ENCODE results near the gene PRR33. TPM values are rescaled to one million over a fixed set of nuclear protein-coding genes. Genes with fewer than 3 reads are reported as not detected.

Gene PRR33
- total RNA-seq, 6 experiments from 2014 or later, result not detected

- H3K4me1 ChIP-seq, result peaks cover 0 to 4% (median 0%) of the 10 kb centered on the region in 4 donors
- H3K4me3 ChIP-seq, result no peak overlapping the region
- no peaks in the 10 kb centered on the region for H3K36me3 ChIP-seq
- WGBS (ENCODE audit: insufficient coverage, low coverage, low lambda C conversion rate, missing lambda C conversion rate), result 82% methylated on average over 1 of the region's 1 CpG
- no peak for TF ChIP-seq POLR2A (IDR thresholded peaks at IDR 0.05)
- no peak for TF ChIP-seq CTCF (IDR thresholded peaks at IDR 0.05)
- no peaks in the 10 kb centered on the region for H3K9me3 ChIP-seq
- intact Hi-C loops (cut with DNase I), result no loop called here
- no peaks in the 10 kb centered on the region for H3K27me3 ChIP-seq
- ATAC-seq (no peak), DNase-seq (no peak)
- peak overlapping the region in 2 of 3 donors; percentile 51 to 53 for H3K27ac ChIP-seq
Observed at GRCh38 chr11:1845095-1845429, 46.6 kb downstream of the PRR33 start.

- Histone ChIP-seq H3K27me3 (no peaks in the 10 kb centered on the region), H3K27ac (peak overlapping the region; percentile 40 to 53 (median 51)), H3K9me3 (no peaks in the 10 kb centered on the region), H3K36me3 (no peaks in the 10 kb centered on the region), H3K4me1 (peaks cover 0 to 4% (median 0%) of the 10 kb centered on the region in 4 donors), H3K4me3 (no peak overlapping the region)
- intact Hi-C loops (cut with DNase I), result no loop called here
- TF ChIP-seq POLR2A (IDR thresholded peaks at IDR 0.05) (no peak), CTCF (IDR thresholded peaks at IDR 0.05) (no peak)
- 42% methylated on average over 13 of the region's 23 CpGs for WGBS (ENCODE audit: insufficient coverage, low coverage, low lambda C conversion rate, missing lambda C conversion rate)
- ATAC-seq, result peak; percentile 56 to 72 (median 64)
- DNase-seq, result peak in 2 of 3 donors; percentile 72 to 85
Observed at GRCh38 chr11:1844221-1845094, 47.2 kb downstream of the PRR33 start.

GRCh38 chr11:1843796-1844195, 47.9 kb downstream of the PRR33 start:
- Histone ChIP-seq H3K4me3 (no peak overlapping the region), H3K27ac (peak overlapping the region in 2 of 3 donors; percentile 40 to 53)
- no peak for DNase-seq

GRCh38 chr11:1843098-1843473, 48.6 kb downstream of the PRR33 start:
- WGBS (ENCODE audit: insufficient coverage, low coverage, low lambda C conversion rate, missing lambda C conversion rate), result 58% methylated on average over 8 of the region's 11 CpGs
- Histone ChIP-seq H3K27ac (peak overlapping the region in 2 of 3 donors; percentile 26 to 33), H3K36me3 (no peaks in the 10 kb centered on the region), H3K27me3 (no peaks in the 10 kb centered on the region), H3K4me1 (peaks cover 0 to 4% (median 0%) of the 10 kb centered on the region in 4 donors), H3K4me3 (no peak overlapping the region), H3K9me3 (no peaks in the 10 kb centered on the region)
- DNase-seq (no peak), ATAC-seq (no peak)
- intact Hi-C loops (cut with DNase I), result no loop called here
- no peak for TF ChIP-seq CTCF (IDR thresholded peaks at IDR 0.05)
- TF ChIP-seq POLR2A (IDR thresholded peaks at IDR 0.05), result no peak

More at GRCh38 chr11:1843796-1844195, 47.9 kb downstream of the PRR33 start:
- Histone ChIP-seq H3K9me3 (no peaks in the 10 kb centered on the region), H3K4me1 (peaks cover 0 to 4% (median 0%) of the 10 kb centered on the region in 4 donors), H3K27me3 (no peaks in the 10 kb centered on the region), H3K36me3 (no peaks in the 10 kb centered on the region)
- 60% methylated on average over 4 of the region's 8 CpGs for WGBS (ENCODE audit: insufficient coverage, low coverage, low lambda C conversion rate, missing lambda C conversion rate)
- no peak for TF ChIP-seq CTCF (IDR thresholded peaks at IDR 0.05)
- TF ChIP-seq POLR2A (IDR thresholded peaks at IDR 0.05), result no peak
- no peak for ATAC-seq
- intact Hi-C loops (cut with DNase I), result no loop called here

Measured in right lobe of liver (tissue), 6 donors.